IMR-90 (cell line): ENCODE measurements around the gene NRN1. TPM values are rescaled to one million over a fixed set of nuclear protein-coding genes. Genes with fewer than 3 reads are reported as not detected.

ENCODE experiments used
- ATAC-seq: fragments of 200-7000 bp; cut with Tn5 transposase; 2 replicates; pipeline ENCODE4 v1.9.1; 2020; ENCODE audit warnings: low read depth, mild to moderate bottlenecking, moderate library complexity
- BruUV-seq: library from RNA; stranded (reverse); fragments of 400-500 nt; replicated peaks from 2 replicates; lab custom pipeline; 2021; lab: Mats Ljungman, UMichigan
- CTCF ChIA-PET: fragments of 300-600 bp; formaldehyde crosslinking; extraction: SDS; loops from one replicate; lab custom pipeline; 2021; ENCODE audit warnings: antibody characterized with exemption; lab: Yijun Ruan, JAX
- POLR2A ChIA-PET: fragments of 300-600 bp; sonication (Branson Sonifier 250); formaldehyde crosslinking; loops from one replicate; lab custom pipeline; 2022; ENCODE audit warnings: antibody characterized with exemption; ENCODE audit not compliant: unreplicated experiment; lab: Charles Lee
- DNase-seq: peaks from one replicate; pipeline ENCODE4 v3.0.0; 2013
- H2AFZ ChIP-seq: replicated peaks from 2 replicates; pipeline ENCODE3; 2013; ENCODE audit warnings: low read length, mild to moderate bottlenecking; ENCODE audit not compliant: poor library complexity
- H2AK5ac ChIP-seq: 2 replicates; pipeline ENCODE4 v1.6.1; 2013; ENCODE audit warnings: low read depth, low read length, inconsistent platforms
- H2AK9ac ChIP-seq: replicated peaks from 2 replicates; pipeline ENCODE3; 2013; ENCODE audit warnings: mild to moderate bottlenecking, low read depth, low read length, moderate library complexity; ENCODE audit not compliant: poor library complexity
- H2BK120ac ChIP-seq: 2 replicates; pipeline ENCODE4 v1.6.1; 2013; ENCODE audit warnings: low read depth, low read length, inconsistent platforms
- H2BK15ac ChIP-seq: 3 replicates; pipeline ENCODE4 v1.6.1; 2013; ENCODE audit warnings: low read depth, low read length, inconsistent platforms
- H2BK20ac ChIP-seq: 2 replicates; pipeline ENCODE4 v1.6.1; 2013; ENCODE audit warnings: low read depth, mild to moderate bottlenecking, inconsistent platforms, low read length, moderate library complexity
- H2BK5ac ChIP-seq: 2 replicates; pipeline ENCODE4 v1.6.1; 2013; ENCODE audit warnings: mild to moderate bottlenecking, low read depth, low read length, inconsistent platforms; ENCODE audit not compliant: poor library complexity, severe bottlenecking
- H3K14ac ChIP-seq: replicated peaks from 2 replicates; pipeline ENCODE4 v1.6.1; 2013; ENCODE audit warnings: low read depth, low read length, inconsistent platforms
- H3K18ac ChIP-seq: 2 replicates; pipeline ENCODE4 v1.6.1; 2013; ENCODE audit warnings: low read depth, low read length, control low read depth
- H3K23ac ChIP-seq: 2 replicates; pipeline ENCODE4 v1.6.1; 2013; ENCODE audit warnings: low read depth, low read length, inconsistent platforms
- H3K27ac ChIP-seq: 2 replicates; pipeline ENCODE4 v1.5.1; 2013; ENCODE audit warnings: mild to moderate bottlenecking, control low read depth, low read length; ENCODE audit not compliant: insufficient read depth
- H3K27me3 ChIP-seq: 2 replicates; pipeline ENCODE4 v1.6.1; 2013; ENCODE audit warnings: low read length; ENCODE audit not compliant: control insufficient read depth, insufficient read depth
- H3K36me3 ChIP-seq: 2 replicates; pipeline ENCODE4 v1.6.1; 2013; ENCODE audit warnings: low read length, mixed read lengths; ENCODE audit not compliant: control insufficient read depth, insufficient read depth
- H3K4ac ChIP-seq: 2 replicates; pipeline ENCODE4 v1.6.1; 2013; ENCODE audit warnings: low read depth, low read length, inconsistent platforms
- H3K4me1 ChIP-seq: 2 replicates; pipeline ENCODE4 v1.6.1; 2013; ENCODE audit warnings: low read length, mixed read lengths; ENCODE audit not compliant: control insufficient read depth, insufficient read depth
- H3K4me2 ChIP-seq: 2 replicates; pipeline ENCODE4 v1.6.1; 2013; ENCODE audit warnings: low read depth, mild to moderate bottlenecking, control low read depth, low read length, moderate library complexity
- H3K4me3 ChIP-seq: 2 replicates; pipeline ENCODE4 v1.5.1; 2013; ENCODE audit warnings: low read depth, mild to moderate bottlenecking, control low read depth, low read length, moderate library complexity; ENCODE audit not compliant: insufficient read depth
- H3K56ac ChIP-seq: 2 replicates; pipeline ENCODE4 v1.6.1; 2013; ENCODE audit warnings: low read length, inconsistent platforms; ENCODE audit not compliant: insufficient read depth; ENCODE audit errors: extremely low read depth
- H3K79me1 ChIP-seq, 2 experiments: 2 replicates each; pipeline ENCODE4 v1.6.1; 2013; ENCODE audit warnings: low read length in 2 of 2, inconsistent platforms in 1 of 2, low read depth in 1 of 2
- H3K9ac ChIP-seq: 2 replicates; pipeline ENCODE4 v1.6.1; 2013; ENCODE audit warnings: low read depth, low read length, control low read depth
- H3K9me1 ChIP-seq: 2 replicates; pipeline ENCODE4 v1.6.1; 2013; ENCODE audit warnings: low read length, inconsistent platforms; ENCODE audit not compliant: insufficient read depth
- H3K9me3 ChIP-seq: 2 replicates; pipeline ENCODE4 v1.6.1; 2013; ENCODE audit warnings: low read length; ENCODE audit not compliant: control insufficient read depth, insufficient read depth
- H4K20me1 ChIP-seq: 2 replicates; pipeline ENCODE4 v1.6.1; 2013; ENCODE audit warnings: low read length, inconsistent platforms; ENCODE audit not compliant: insufficient read depth
- H4K5ac ChIP-seq: 2 replicates; pipeline ENCODE4 v1.6.1; 2013; ENCODE audit warnings: mild to moderate bottlenecking, low read depth, low read length, control low read depth
- H4K8ac ChIP-seq, 2 experiments: 2 replicates each; pipeline ENCODE4 v1.6.1; 2013; ENCODE audit warnings: low read depth in 2 of 2, low read length in 2 of 2, control low read depth in 1 of 2, inconsistent platforms in 1 of 2
- H4K91ac ChIP-seq: 2 replicates; pipeline ENCODE4 v1.6.1; 2013; ENCODE audit warnings: low read depth, low read length, inconsistent platforms; ENCODE audit not compliant: insufficient read depth
- BHLHE40 ChIP-seq: fragments of 150-350 bp; IDR thresholded peaks from 2 replicates; pipeline ENCODE4 v1.6.1; 2016; ENCODE audit warnings: mild to moderate bottlenecking, low read depth, low read length
- CTCF ChIP-seq: conservative IDR thresholded peaks from 2 replicates; pipeline ENCODE4 v1.5.1; 2012; ENCODE audit warnings: mild to moderate bottlenecking, low read depth, low read length, improper control_type of control experiment
- FOS ChIP-seq: fragments of 150-350 bp; IDR thresholded peaks from 2 replicates; pipeline ENCODE4 v1.6.1; 2016; ENCODE audit warnings: low read depth, low read length
- MXI1 ChIP-seq: IDR thresholded peaks from 2 replicates; pipeline ENCODE4 v1.6.1; 2012; ENCODE audit warnings: low read depth, mild to moderate bottlenecking, low read length, moderate library complexity, borderline replicate concordance
- POLR2A ChIP-seq: IDR thresholded peaks from 2 replicates; pipeline ENCODE4 v1.6.1; 2012; ENCODE audit warnings: mild to moderate bottlenecking, low read depth, low read length
- RAD21 ChIP-seq: IDR thresholded peaks from 2 replicates; pipeline ENCODE4 v1.6.1; 2012; ENCODE audit warnings: low read length, improper control_type of control experiment
- RCOR1 ChIP-seq: IDR thresholded peaks from 2 replicates; pipeline ENCODE4 v1.6.1; 2012; ENCODE audit warnings: mild to moderate bottlenecking, low read length, improper control_type of control experiment; ENCODE audit not compliant: insufficient replicate concordance
- RFX5 ChIP-seq: IDR thresholded peaks from 2 replicates; pipeline ENCODE4 v1.8.0; 2012; ENCODE audit warnings: low read depth, mild to moderate bottlenecking, low read length, moderate library complexity
- WGBS, 2 experiments: methylation state at CpG; one replicate each; pipeline versions ENCODE4 v1.1.5 to v1.1.7; 2013; ENCODE audit warnings: missing lambda C conversion rate in 2 of 2; ENCODE audit not compliant: insufficient read length in 1 of 2; ENCODE audit errors: extremely low coverage in 2 of 2; 5-methylcytosine and 5-hydroxymethylcytosine counted together
- dilution Hi-C: fragments of 300-500 bp; cut with HindIII; formaldehyde crosslinking; loops from one replicate; pipeline ENCODE4 v1.14.3; 2018; ENCODE audit warnings: low sequenced_read_pairs; ENCODE audit not compliant: unreplicated experiment
- in situ Hi-C: fragments of 300-500 bp; cut with MboI; formaldehyde crosslinking; loops from 3 replicates; pipeline ENCODE4 v1.14.3; 2019; ENCODE audit warnings: low sequenced_read_pairs, inconsistent platforms, mixed read lengths
- intact Hi-C: fragments of 100-400 bp; cut with micrococcal nuclease; formaldehyde crosslinking; loops from 2 replicates; pipeline ENCODE4 v1.10.0; 2022
- polyA plus RNA-seq, 3 experiments: library from polyadenylated mRNA; depleted of rRNA; stranded (reverse); fragments of >200 nt; gene quantifications; 2 replicates each; pipeline ENCODE4 v1.2.3, GENCODE V29; 2012; ENCODE audit warnings: low replicate concordance in 1 of 3
- total RNA-seq: library from RNA; depleted of rRNA; stranded (reverse); fragments of >200 nt; gene quantifications from 2 replicates; pipeline ENCODE4 v1.2.3, GENCODE V29; 2012

NRN1 gene
- total and polyA plus RNA-seq, 2 of the 4 experiments (the other 2 are of a cell fraction): not detected

- BruUV-seq: no TSS peak
- Histone ChIP-seq H2AFZ (no peak overlapping the region), H2BK20ac (no peak overlapping the region), H3K9me3 (peaks cover 2% of the 10 kb centered on the region), H3K4me3 (no peak overlapping the region), H3K14ac (no peak overlapping the region), H4K91ac (no peak overlapping the region), H3K79me1 (no peaks in the 10 kb centered on the region), H3K27me3 (no peaks in the 10 kb centered on the region), H4K20me1 (no peaks in the 10 kb centered on the region), H3K18ac (no peak overlapping the region), H3K36me3 (no peaks in the 10 kb centered on the region), H2BK120ac (no peak overlapping the region), H3K4me1 (no peaks in the 10 kb centered on the region), H2AK5ac (no peak overlapping the region), H3K4ac (no peak overlapping the region), H2AK9ac (no peak overlapping the region), H2BK5ac (no peak overlapping the region), H3K23ac (no peak overlapping the region), H3K4me2 (no peak overlapping the region), H3K9ac (no peak overlapping the region), H3K9me1 (no peaks in the 10 kb centered on the region), H4K8ac (no peak overlapping the region), H3K56ac (no peak overlapping the region), H3K27ac (no peak overlapping the region), H2BK15ac (no peak overlapping the region), H4K5ac (no peak overlapping the region)
- in situ Hi-C loops (no loop called here), intact Hi-C loops (no loop called here), dilution Hi-C loops (no loop called here)
- ATAC-seq (no peak), DNase-seq (no peak)
- ChIA-PET POLR2A (no interaction called here), CTCF (interaction anchor here (0.6 kb wide), 2 partner anchors 7 to 1040 kb away, joined by 3 to 4 read pairs; no protein-coding TSS in a partner anchor)
- TF ChIP-seq RFX5 (no peak), RAD21 (no peak), CTCF (no peak), BHLHE40 (no peak), MXI1 (no peak), FOS (no peak), RCOR1 (no peak), POLR2A (no peak)
- WGBS, 2 experiments: 43% methylated on average over 4 of the region's 11 CpGs; no CpG with 5 or more reads in 1 of the 2 experiments
Measured at GRCh38 chr6:5968817-5969734, 37.6 kb downstream of the NRN1 start.
